Stomach smooth muscle (tissue), 2 donors: Measurements from ENCODE around the gene TRIM31.
A peak's percentile ranks its signal among the peaks of the same experiment; 100 is the strongest.

Source experiments
- H3K27ac ChIP-seq: one replicate; pipeline ENCODE4 v1.7.0; 2013; ENCODE audit warnings: mild to moderate bottlenecking, low read length, inconsistent platforms
- H3K27me3 ChIP-seq, 2 donors: one replicate each; pipeline ENCODE4 v1.7.0; 2013; ENCODE audit warnings: low read length in 2 of 2; ENCODE audit not compliant: insufficient read depth in 2 of 2, control insufficient read depth in 1 of 2
- H3K36me3 ChIP-seq, 2 donors: one replicate each; pipeline ENCODE4 v1.7.0; 2013; ENCODE audit warnings: low read length in 2 of 2; ENCODE audit not compliant: control insufficient read depth in 2 of 2, insufficient read depth in 2 of 2
- H3K4me1 ChIP-seq: one replicate; pipeline ENCODE4 v1.7.0; 2013; ENCODE audit warnings: low read length; ENCODE audit not compliant: control insufficient read depth, insufficient read depth
- H3K4me3 ChIP-seq, 2 donors: one replicate each; pipeline ENCODE4 v1.7.0; 2013; ENCODE audit warnings: low read length in 2 of 2
- H3K9ac ChIP-seq, 2 donors: one replicate each; pipeline ENCODE4 v1.7.0; 2013; ENCODE audit warnings: low read length in 2 of 2, mild to moderate bottlenecking in 1 of 2
- H3K9me3 ChIP-seq, 2 donors: one replicate each; pipeline ENCODE4 v1.7.0; 2013; ENCODE audit warnings: low read length in 2 of 2; ENCODE audit not compliant: control insufficient read depth in 2 of 2
- donor health status: healthy.
- donor health status: Pancreatic carcinoma.

The TRIM31 gene

DNA sequence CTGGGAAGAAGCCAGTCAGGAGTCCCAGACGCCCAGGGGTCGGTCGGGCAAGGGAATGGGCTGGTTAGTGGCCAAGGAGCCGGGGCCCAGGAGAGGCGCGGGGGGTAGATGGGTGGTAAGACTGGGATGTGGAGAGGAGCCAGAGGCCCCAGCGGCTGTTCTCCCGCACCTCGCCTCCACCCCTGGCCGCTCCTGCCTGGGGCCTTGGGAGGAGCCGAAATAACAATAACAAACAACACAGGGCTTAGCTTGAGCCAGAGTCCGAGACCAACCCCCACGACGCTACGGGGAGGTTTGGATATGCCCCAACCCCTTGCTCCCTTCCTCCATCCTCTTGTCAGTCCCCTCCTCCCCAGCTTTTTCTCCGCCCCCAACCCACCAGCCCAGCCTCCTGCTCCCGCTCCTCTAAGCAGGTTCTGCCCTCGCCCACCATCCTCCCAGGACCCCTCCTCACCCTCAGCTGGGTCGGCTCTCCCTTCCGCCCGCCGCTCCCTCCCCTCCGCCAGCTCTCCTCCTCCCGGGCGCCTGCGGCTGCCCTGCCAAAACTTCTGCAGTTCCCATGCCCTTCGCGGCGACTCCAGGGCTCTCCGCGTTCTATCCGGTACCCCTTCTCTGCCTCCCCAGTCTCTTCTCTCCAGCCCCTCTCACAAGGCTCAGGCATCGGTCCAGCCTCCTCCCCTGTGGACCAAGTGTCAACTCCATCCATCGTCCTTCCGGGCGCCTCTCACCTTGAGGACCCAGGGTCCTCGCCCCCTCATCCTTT lies 38.4 kb downstream of the TRIM31 start:
- Histone ChIP-seq H3K27me3 (peaks cover 61 to 66% of the 10 kb centered on the region in 2 donors), H3K9me3 (no peaks in the 10 kb centered on the region), H3K36me3 (peaks cover 4% of the 10 kb centered on the region in 2 donors), H3K27ac (no peak overlapping the region), H3K4me3 (peak overlapping the region in 1 of 2 donors; percentile 47), H3K4me1 (peaks cover 22% of the 10 kb centered on the region), H3K9ac (no peak overlapping the region)

DNA sequence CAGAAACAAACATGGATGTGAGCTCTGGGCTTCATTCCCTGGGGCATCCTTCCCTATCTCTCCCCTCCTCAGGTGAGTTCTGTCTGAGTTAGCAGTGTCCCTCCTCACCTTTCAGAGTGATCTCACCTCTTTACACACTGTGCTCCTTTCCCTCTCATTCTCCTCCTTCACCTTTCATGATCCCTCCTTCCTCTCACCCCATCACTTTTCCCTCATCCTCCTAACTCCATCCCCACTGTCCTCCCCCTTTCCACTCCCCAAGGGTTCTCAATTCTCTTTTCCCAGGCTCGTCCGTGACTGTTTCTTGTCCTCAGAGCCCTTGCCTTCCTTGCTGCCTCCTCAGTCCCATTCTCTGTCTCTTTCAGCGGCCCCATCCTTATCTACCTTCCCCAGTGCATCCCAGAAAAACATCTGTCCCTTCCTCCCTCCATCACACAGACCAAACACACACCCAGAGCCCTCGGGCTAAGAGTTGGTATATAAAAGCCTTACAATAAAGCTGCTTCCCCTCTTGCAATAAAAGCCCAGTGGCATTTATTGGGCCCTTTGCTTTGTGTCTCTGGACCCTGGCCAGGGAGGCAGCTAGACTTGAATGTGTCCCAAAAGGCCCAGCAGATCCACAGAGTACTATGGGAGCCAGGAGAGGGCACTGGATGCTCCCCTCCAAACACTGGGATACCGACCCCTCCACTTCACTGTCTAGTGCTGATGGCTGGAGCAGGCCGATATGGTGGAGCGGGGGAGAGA lies 39.2 kb downstream of the TRIM31 start:
- Histone ChIP-seq H3K4me3 (no peak overlapping the region), H3K27me3 (peaks cover 60 to 64% of the 10 kb centered on the region in 2 donors)

DNA sequence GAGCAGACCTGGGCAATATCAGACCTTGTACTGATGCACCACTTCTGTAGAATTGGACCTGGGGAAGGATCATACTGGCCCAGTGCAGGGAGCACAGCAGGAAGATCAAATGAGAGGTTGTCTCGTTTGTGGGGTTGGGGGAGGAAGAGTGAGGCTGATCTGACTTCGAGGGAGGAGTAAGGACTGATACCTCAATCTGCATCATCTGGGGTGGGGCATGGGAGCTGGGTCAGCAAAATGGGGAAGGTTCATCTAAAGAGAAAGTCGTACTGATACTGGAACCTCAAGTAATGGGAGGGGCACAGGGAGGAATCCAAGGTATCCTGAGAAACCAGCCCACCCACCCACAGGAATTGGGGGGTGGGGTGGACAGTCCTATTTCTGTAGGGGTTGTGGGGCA lies 41.0 kb downstream of the TRIM31 start:
- no peaks in the 10 kb centered on the region for H3K9me3 ChIP-seq
- no peak overlapping the region for H3K4me3 ChIP-seq
- H3K9ac ChIP-seq: no peak overlapping the region
- H3K4me1 ChIP-seq: peaks cover 22% of the 10 kb centered on the region
- peaks cover 52 to 61% of the 10 kb centered on the region in 2 donors for H3K27me3 ChIP-seq
- no peak overlapping the region for H3K27ac ChIP-seq
- H3K36me3 ChIP-seq: peaks cover 8 to 12% of the 10 kb centered on the region in 2 donors

More for the DNA sequence above, 39.2 kb downstream of the TRIM31 start:
- H3K36me3 ChIP-seq: peaks cover 8 to 10% of the 10 kb centered on the region in 2 donors
- H3K27ac ChIP-seq: no peak overlapping the region
- H3K9me3 ChIP-seq: no peaks in the 10 kb centered on the region
- H3K4me1 ChIP-seq: peaks cover 22% of the 10 kb centered on the region
- H3K9ac ChIP-seq: no peak overlapping the region

DNA sequence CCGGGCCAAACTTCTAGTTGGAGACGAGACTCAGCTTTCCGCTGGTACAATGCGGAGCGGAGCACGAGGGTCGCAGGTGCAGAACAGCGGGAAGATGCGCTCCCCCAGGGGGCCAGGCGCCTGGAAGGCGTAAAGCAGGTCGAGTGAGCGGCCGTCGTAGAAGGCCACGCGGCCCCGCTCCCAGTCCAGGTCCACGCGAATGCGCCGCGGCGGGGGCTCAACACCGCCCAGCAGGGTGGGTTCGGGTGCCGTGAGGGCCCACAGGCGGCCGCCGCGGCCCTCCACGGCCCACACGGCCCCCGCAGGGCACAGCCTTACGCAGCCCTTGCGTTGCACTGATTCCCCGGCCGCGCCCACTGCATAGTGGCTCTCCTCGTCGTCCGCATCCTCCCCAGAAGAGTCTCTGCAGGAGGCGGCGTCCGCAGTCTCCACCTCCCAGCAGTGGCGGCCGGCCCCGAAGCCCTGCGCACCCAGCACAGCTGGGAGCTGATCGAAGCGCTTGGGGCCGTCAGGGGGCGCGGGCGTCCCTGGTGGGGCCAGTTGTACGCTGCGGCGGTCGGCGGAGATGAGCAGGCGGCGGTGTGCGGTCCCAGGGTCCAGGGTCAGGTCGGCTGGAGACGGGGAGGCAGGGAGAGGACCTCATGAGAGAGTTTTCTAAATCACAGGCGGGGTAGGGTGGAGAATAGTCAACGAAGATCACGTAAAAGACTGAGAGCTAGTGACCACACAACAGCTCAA lies 41.6 kb downstream of the TRIM31 start:
- Histone ChIP-seq H3K4me1 (peaks cover 22% of the 10 kb centered on the region), H3K4me3 (no peak overlapping the region), H3K27ac (no peak overlapping the region), H3K27me3 (peaks cover 49 to 56% of the 10 kb centered on the region in 2 donors), H3K9me3 (no peaks in the 10 kb centered on the region), H3K9ac (no peak overlapping the region), H3K36me3 (peaks cover 8 to 12% of the 10 kb centered on the region in 2 donors)

DNA sequence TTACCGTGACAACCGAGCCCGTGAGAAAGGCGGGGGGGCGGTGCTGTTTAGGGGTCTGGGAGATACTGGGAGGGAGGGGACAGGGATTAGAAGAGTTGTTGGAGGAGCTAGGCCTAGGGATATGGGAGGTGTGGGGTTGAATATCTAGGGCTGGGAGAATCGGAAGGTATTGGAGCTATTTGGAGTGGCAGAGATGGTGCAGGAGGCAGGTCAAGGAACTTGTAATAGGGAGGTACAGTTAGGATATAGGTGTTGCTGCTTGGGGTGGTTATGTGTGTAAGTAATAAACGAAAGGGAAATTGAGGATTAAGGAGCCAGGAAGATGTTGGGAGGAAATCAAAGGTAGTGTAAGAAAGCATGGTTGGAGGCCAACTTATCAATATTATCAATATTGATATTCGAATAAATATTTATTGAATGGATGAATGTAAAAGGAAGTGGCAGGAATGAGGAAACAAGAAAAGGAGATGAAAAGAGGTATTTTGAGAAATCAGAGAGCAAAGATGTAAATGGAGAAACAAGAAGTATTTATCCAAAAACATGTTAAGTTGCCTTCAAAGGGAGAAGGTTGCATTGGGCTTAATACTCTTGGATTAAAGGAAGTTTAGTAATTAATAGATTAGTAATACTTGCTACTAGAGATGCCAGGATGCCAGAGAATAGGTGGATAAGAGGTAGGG lies 45.3 kb downstream of the TRIM31 start:
- H3K36me3 ChIP-seq: peaks cover 8 to 12% of the 10 kb centered on the region in 2 donors
- H3K9me3 ChIP-seq: no peaks in the 10 kb centered on the region
- peaks cover 11% of the 10 kb centered on the region for H3K4me1 ChIP-seq
- H3K9ac ChIP-seq: peak overlapping the region; percentile 72 to 89
- peaks cover 16 to 19% of the 10 kb centered on the region in 2 donors for H3K27me3 ChIP-seq
- H3K27ac ChIP-seq: peak overlapping the region; percentile 80
- peak overlapping the region; percentile 80 to 95 for H3K4me3 ChIP-seq

DNA sequence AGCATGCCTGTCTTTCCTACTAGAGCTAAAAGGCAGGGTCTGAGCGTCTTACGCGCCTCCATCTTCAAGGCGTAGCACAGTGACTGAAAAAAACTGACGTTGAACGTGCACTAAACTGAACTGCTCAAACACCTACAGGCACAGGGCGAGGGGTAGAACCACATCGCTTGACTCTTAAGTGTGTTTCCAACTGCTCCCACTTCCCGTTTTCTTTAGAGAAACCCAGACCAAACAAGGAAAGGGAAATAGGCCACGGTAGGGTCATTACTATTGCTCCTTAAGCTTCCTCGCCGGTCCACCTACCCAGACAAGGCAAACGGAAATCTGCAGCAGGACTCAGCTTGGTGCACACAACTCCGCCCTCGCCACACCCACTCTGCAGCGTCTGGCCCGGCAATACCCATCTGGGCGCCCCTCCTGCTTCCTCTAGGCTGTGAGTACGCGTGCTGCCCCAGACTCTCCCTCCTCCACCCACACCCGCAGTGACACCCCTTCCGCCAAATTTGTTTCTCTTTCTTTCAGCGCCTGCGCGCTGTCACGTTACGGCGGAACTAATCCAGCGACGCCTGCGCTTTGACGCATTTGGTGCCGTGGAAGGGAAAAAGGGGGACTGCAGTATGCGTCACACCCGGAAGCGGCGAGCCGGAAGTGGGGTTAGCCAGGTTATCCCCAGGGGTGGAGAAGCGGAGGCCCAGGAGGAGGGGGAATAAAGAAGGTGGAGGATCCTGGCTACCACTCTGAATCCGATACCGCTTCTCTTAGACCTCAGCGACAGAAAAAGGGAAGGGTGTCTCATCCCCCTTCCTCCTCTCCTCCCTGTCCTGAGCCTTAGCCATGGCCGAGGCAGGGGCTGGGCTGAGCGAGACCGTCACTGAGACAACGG lies 46.1 kb downstream of the TRIM31 start, which contains the start of gene PPP1R11:
Gene PPP1R11, plus strand, starts transcription at position 622 of the 883 bp plus-strand sequence. Its CDS starts 213 bp downstream, at position 835.
- Histone ChIP-seq H3K4me1 (peaks cover 14% of the 10 kb centered on the region), H3K9me3 (no peaks in the 10 kb centered on the region), H3K9ac (peak within 1 kb of the TSS; percentile 80 to 89), H3K36me3 (peaks cover 8 to 12% of the 10 kb centered on the region in 2 donors), H3K27ac (peak within 1 kb of the TSS; percentile 80), H3K27me3 (peaks cover 8 to 12% of the 10 kb centered on the region in 2 donors), H3K4me3 (peak within 1 kb of the TSS; percentile 93 to 95)

DNA sequence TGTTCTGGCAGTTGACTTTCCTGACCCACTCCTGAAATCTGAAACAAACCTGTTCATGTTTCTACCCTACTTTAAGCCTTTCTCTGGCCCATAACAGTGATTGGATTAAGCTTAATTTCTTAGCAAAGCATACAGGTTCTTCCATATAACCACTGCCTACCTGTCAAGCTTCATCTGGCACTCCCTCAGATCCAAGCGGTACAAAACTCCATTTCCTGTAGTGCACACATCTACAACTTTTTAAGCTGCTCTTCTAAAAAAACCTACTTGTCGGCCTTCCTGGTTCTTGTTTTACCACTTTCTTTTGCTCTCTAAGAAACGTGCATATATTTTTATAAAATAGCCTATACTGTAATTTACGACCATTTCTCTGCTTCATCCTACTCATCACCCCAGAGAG lies 46.8 kb downstream of the TRIM31 start:
- Histone ChIP-seq H3K9me3 (no peaks in the 10 kb centered on the region), H3K36me3 (peaks cover 8 to 12% of the 10 kb centered on the region in 2 donors), H3K4me3 (peak overlapping the region; percentile 93 to 95), H3K27me3 (peaks cover 5 to 7% of the 10 kb centered on the region in 2 donors), H3K9ac (peak overlapping the region; percentile 80 to 86), H3K27ac (peak overlapping the region; percentile 80), H3K4me1 (peaks cover 11% of the 10 kb centered on the region)

DNA sequence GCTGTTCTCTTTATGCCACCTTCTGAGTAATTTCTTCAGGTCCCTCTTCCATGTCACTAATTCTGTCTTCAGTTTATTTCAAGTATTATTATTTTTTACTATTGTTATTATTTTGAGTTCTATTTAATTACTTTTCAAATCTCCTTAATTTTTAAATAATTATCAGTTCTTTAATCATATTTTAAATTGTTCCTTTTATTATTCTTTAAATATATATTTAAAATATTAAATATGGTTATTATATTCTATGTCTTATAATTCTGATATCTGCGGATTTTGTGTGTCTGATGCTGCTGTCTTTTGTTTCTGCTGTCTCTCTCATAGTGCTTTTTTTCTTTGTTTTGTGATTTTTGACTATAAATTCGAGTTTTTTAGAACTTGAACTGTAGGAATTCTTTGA lies 49.6 kb downstream of the TRIM31 start:
- Histone ChIP-seq H3K27me3 (no peaks in the 10 kb centered on the region), H3K27ac (no peak overlapping the region), H3K36me3 (no peaks in the 10 kb centered on the region), H3K4me1 (peaks cover 18% of the 10 kb centered on the region), H3K9me3 (no peaks in the 10 kb centered on the region), H3K9ac (no peak overlapping the region), H3K4me3 (no peak overlapping the region)

DNA sequence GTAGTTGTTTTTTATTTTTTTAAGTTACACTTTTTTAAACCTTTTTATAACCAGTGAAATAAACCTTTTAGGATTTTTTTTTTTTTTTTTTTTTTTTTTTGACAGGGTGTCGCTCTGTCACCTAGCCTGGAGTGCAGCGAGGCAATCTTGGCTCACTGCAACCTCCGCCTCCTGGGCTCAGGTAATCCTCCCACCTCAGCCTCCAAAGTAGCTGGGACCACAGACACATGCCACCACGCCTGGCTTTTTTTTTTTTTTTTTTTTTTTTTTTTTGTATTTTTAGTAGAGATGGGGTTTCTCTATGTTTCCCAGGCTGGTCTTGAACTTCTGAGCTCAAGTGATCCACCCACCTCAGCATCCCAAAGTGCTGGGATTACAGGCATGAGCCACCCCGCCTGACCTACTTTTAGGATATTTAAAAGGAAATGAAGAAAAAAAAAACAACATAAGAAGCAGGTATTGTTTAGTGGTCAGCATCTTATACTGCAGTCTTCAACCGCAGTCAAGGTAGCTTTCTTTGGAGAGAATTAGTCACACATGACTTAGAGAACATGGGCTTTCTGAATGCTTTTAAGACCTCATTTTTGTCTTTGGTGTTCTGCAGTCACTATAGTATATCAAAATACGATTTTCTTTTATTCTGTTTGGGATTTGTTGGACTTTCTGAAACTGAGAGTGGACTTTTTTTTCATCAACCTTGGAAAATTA lies 50.3 kb downstream of the TRIM31 start:
- H3K27ac ChIP-seq: no peak overlapping the region
- peaks cover 18% of the 10 kb centered on the region for H3K4me1 ChIP-seq
- H3K4me3 ChIP-seq: peak overlapping the region in 1 of 2 donors; percentile 97
- H3K9ac ChIP-seq: no peak overlapping the region
- H3K36me3 ChIP-seq: peaks cover 0 to 2% of the 10 kb centered on the region in 2 donors
- H3K27me3 ChIP-seq: no peaks in the 10 kb centered on the region
- no peaks in the 10 kb centered on the region for H3K9me3 ChIP-seq
